HG02938 (cell line): ENCODE results near the gene RNASEH2C.
"Not testable (repeated sequence)": the region's sequence is repeated elsewhere in the genome, so short reads cannot be mapped to it uniquely, and the experiment has no call there.

Experiments used
- ATAC-seq: cut with Tn5 transposase; IDR thresholded peaks from one replicate; pipeline ENCODE4 v1.9.1; 2021; ENCODE audit warnings: mild to moderate bottlenecking, moderate library complexity; ENCODE audit not compliant: unreplicated experiment

RNASEH2C gene

DNA sequence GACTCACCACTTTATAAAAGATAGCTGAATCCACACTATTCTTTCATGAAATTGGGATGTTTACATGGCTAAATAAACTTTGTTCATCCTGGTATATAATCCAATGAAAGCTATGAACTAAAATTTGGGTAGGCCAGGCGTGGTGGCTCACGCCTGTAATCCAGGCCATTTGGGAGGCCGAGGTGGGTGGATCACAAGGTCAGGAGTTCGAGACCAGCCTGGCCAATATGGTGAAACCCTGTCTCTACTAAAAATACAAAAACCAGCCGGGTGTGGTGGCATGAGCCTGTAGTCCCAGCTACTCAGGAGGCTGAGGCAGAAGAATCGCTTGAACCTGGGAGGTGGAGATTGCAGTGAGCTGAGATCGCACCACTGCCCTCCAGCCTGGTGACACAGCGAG lies 28.8 kb downstream of the RNASEH2C start:
- not testable (repeated sequence) for ATAC-seq

DNA sequence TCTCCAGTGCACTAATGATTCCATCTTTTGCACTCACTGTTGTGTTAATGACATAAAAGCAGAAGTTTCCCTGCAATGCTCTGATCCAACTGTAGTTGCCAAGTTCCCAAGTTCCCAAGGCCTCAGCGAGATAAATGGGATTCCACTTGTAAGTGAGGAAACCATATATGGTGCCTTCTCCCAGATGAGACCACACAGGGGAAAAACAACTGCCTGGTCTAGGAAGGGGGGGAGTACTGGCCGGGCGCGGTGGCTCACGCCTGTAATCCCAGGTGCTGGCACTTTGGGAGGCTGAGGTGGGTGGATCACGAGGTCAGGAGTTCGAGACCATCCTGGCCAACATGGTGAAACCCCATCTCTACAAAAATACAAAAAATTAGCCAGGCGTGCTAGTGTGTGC lies 34.6 kb downstream of the RNASEH2C start:
- ATAC-seq = no peak

DNA sequence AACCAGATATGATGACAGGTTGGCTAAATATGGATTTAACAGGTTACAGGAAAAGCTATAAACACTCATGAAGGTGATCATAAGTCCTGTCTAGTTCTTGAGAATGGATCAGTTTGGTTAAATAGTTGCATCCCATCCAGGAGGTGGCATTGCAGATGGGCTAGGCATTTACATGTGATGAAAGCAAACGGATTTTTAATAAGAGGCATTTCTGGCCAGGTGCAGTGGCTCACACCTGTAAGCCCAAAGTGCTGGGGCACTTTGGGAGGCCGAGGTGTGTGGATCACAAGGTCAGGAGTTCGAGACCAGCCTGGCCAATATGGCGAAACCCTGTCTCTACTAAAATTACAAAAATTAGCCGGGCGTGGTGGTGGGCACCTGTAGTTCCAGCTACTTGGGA lies 37.1 kb downstream of the RNASEH2C start:
- ATAC-seq = not testable (repeated sequence)

DNA sequence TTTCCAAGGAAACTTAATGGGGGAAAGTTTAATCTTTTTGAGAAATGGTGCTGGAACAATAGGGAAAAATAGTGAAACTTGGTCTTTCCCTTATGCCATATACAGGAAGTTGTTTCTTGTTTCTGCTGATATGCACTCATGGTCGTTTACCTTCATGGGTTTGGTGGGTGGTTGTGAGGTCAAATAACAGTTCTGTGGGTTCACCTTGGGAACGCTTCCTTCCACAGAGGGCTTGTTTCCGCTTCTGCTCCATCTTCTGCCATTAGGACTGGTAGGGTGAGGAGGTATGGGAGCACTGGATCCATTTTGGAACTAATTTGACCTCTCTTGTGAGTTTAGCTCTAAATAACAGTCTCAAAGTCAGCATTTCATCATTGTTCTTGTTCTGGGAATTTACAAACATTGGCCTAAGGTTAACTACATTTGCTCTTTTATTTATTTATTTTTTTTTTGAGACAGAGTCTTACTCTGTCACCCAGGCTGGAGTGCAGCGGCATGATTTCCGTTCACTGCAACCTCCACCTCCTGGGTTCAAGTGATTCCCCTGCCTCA lies 40.3 kb downstream of the RNASEH2C start:
- no peak for ATAC-seq

DNA sequence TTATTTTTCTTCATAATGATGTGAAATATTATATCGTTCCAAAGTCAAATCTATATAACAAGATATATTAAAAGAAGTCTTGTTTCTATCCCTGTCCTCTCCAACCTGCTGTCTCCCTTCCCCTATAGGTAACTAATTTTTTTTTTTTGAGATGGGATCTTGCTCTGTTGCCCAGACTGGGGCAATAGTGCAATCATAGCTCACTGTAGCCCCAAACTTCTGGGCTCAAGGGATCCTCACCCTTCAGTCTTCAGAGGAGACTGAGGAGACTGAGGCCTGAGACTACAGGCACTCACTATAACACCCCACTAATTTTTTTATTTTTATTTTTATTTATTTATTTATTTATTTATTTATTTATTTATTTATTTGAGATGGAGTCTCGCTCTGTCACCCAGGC lies 47.6 kb downstream of the RNASEH2C start:
- ATAC-seq = no peak

DNA sequence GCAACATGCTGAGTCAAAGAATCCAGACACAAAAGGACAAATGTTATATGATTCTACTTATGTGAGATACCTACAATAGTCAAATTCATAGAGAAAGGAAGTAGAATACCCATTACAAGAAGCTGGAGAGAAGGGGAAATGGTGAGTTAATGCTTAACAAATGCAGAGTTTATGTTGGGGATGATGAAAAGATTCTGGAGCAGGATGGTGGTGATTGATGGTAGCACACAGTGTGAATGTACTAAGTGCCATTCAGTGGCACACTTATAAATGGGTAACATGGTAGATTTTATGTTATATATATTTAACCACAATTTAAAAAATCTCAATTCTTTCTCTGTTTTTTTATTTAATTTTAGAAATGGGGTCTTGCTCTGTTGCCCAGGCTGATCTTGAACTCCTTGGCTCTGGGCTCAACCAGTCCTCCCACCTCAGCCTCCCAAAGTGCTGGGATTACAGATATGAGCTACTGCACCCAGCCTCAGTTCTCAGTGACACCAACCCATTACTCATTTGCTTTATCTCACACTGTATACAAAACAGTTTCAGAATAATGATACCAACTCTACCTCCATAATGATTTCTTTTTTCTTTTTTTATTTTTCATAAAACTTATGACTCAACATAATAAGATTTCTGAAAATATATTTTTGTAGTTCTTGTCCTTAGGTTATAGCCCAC lies 48.3 kb downstream of the RNASEH2C start:
- no peak for ATAC-seq
